Kidney epithelial cell (primary cell): Measurements from ENCODE around the gene ARHGEF11. TPM values are rescaled to one million over a fixed set of nuclear protein-coding genes. Genes with fewer than 3 reads are reported as not detected.

Source experiments
- DNase-seq: peaks from one replicate; pipeline ENCODE4 v3.0.0-alpha.2; 2010; ENCODE audit warnings: low read depth
- H3K27me3 ChIP-seq: 2 replicates; pipeline ENCODE4 v1.6.0; 2011; ENCODE audit warnings: low read length; ENCODE audit not compliant: control insufficient read depth, insufficient read depth
- H3K36me3 ChIP-seq: 2 replicates; pipeline ENCODE4 v1.5.1; 2011; ENCODE audit warnings: low read length; ENCODE audit not compliant: control insufficient read depth, insufficient read depth
- H3K4me3 ChIP-seq: 2 replicates; pipeline ENCODE4 v1.5.1; 2011; ENCODE audit warnings: low read depth, mild to moderate bottlenecking, control low read depth, low read length
- CTCF ChIP-seq: IDR thresholded peaks from 2 replicates; pipeline ENCODE4 v1.5.1; 2011; ENCODE audit warnings: mild to moderate bottlenecking, moderate library complexity, low read length, control low read depth, inconsistent platforms; ENCODE audit not compliant: insufficient read depth, poor library complexity, severe bottlenecking
- total RNA-seq: library from RNA; depleted of rRNA; stranded (reverse); fragments of >200 nt; gene quantifications from 2 replicates; pipeline ENCODE4 v1.2.3, GENCODE V29; 2015

The ARHGEF11 gene
- total RNA-seq, 1 donor from 2014 or later: 29.2 TPM

- Histone ChIP-seq H3K27me3 (peaks cover 3% of the 10 kb centered on the region), H3K36me3 (no peaks in the 10 kb centered on the region), H3K4me3 (no peak overlapping the region)
- TF ChIP-seq CTCF: no peak
- no peak for DNase-seq
Observed at GRCh38 chr1:156895927-156896326, 149.6 kb downstream of the ARHGEF11 start.

GRCh38 chr1:156895455-156895812 is 150.1 kb downstream of the ARHGEF11 start:
- H3K4me3 ChIP-seq: no peak overlapping the region

GRCh38 chr1:156894711-156895454 is 150.7 kb downstream of the ARHGEF11 start:
- no peaks in the 10 kb centered on the region for H3K36me3 ChIP-seq
- H3K27me3 ChIP-seq: peaks cover 3% of the 10 kb centered on the region
- no peak for DNase-seq
- TF ChIP-seq CTCF: no peak
- H3K4me3 ChIP-seq: no peak overlapping the region

More at GRCh38 chr1:156895455-156895812, 150.1 kb downstream of the ARHGEF11 start:
- DNase-seq: no peak
- H3K36me3 ChIP-seq: no peaks in the 10 kb centered on the region
- H3K27me3 ChIP-seq: peaks cover 3% of the 10 kb centered on the region
- TF ChIP-seq CTCF: no peak

GRCh38 chr1:156894001-156894400 is 151.5 kb downstream of the ARHGEF11 start:
- H3K4me3 ChIP-seq: peak overlapping the region; percentile 36
- TF ChIP-seq CTCF: no peak
- H3K36me3 ChIP-seq: no peaks in the 10 kb centered on the region
- peaks cover 3% of the 10 kb centered on the region for H3K27me3 ChIP-seq
- no peak for DNase-seq

GRCh38 chr1:156893048-156893953 is 152.2 kb downstream of the ARHGEF11 start, which contains the start of gene PEAR1:
Gene PEAR1, plus strand, starts transcription at chr1:156893718. Its CDS starts 10,209 bp downstream, at chr1:156903927.
- no peak for TF ChIP-seq CTCF
- peak within 1 kb of the TSS; percentile 36 for H3K4me3 ChIP-seq
- DNase-seq: no peak
- no peaks in the 10 kb centered on the region for H3K36me3 ChIP-seq
- H3K27me3 ChIP-seq: peaks cover 7% of the 10 kb centered on the region
